WTC11 (cell line): ENCODE results near the gene NFATC2IP. TPM values are rescaled to one million over a fixed set of nuclear protein-coding genes. Genes with fewer than 3 reads are reported as not detected.

Experiments used
- ATAC-seq: fragments of 200-7000 bp; cut with Tn5 transposase; 2 replicates; pipeline ENCODE4 v1.10.0; 2021; ENCODE audit warnings: mild to moderate bottlenecking, moderate library complexity
- CTCF ChIA-PET: fragments of 300-600 bp; sonication (Branson Sonifier 250); formaldehyde crosslinking; loops from one replicate; lab custom pipeline; 2021; ENCODE audit warnings: antibody characterized with exemption; lab: Charles Lee
- POLR2A ChIA-PET: fragments of 350-600 bp; sonication (Branson Sonifier 250); formaldehyde crosslinking; loops from one replicate; lab custom pipeline; 2021; ENCODE audit warnings: antibody characterized with exemption; lab: Charles Lee
- DNase-seq: peaks from one replicate; pipeline ENCODE4 v3.0.0; 2021; ENCODE audit warnings: low spot score
- H3K27ac Mint-ChIP-seq: 2 replicates; pipeline ENCODE4 v1.8.0; 2021; ENCODE audit warnings: mixed read lengths
- H3K27me3 Mint-ChIP-seq: 2 replicates; pipeline ENCODE4 v1.8.0; 2021; ENCODE audit warnings: low read depth, mild to moderate bottlenecking, moderate library complexity, mixed read lengths
- H3K36me3 Mint-ChIP-seq: 2 replicates; pipeline ENCODE4 v1.8.0; 2021; ENCODE audit warnings: mixed read lengths
- H3K4me1 Mint-ChIP-seq: 2 replicates; pipeline ENCODE4 v1.8.0; 2022; ENCODE audit warnings: mixed read lengths
- H3K4me3 Mint-ChIP-seq: 2 replicates; pipeline ENCODE4 v1.8.0; 2021; ENCODE audit warnings: mild to moderate bottlenecking, moderate library complexity, mixed read lengths
- H3K9me3 Mint-ChIP-seq: 2 replicates; pipeline ENCODE4 v1.8.0; 2021; ENCODE audit warnings: mixed read lengths
- ARID4B ChIP-seq: sonication (generic); formaldehyde crosslinking; IDR thresholded peaks from 2 replicates; pipeline ENCODE4 v1.8.0; 2023; ENCODE audit warnings: missing genetic modification reagents, mild to moderate bottlenecking, borderline replicate concordance
- CBFB ChIP-seq: sonication (generic); formaldehyde crosslinking; IDR thresholded peaks from 2 replicates; pipeline ENCODE4 v1.8.1; 2022; ENCODE audit warnings: mild to moderate bottlenecking, low read depth, missing genetic modification reagents
- CTCF ChIP-seq: fragments of 200-600 bp; IDR thresholded peaks from 2 replicates; pipeline ENCODE4 v1.8.0; 2022; ENCODE audit warnings: antibody characterized with exemption
- E2F5 ChIP-seq: sonication (generic); formaldehyde crosslinking; IDR thresholded peaks from 2 replicates; pipeline ENCODE4 v1.8.1; 2022; ENCODE audit warnings: mild to moderate bottlenecking, moderate library complexity, missing genetic modification reagents
- NFATC4 ChIP-seq: fragments of 250-450 bp; sonication (Bioruptor Pico); IDR thresholded peaks from 2 replicates; pipeline ENCODE4 v1.9.0; 2021; ENCODE audit warnings: mild to moderate bottlenecking
- NFYB ChIP-seq: sonication (generic); formaldehyde crosslinking; conservative IDR thresholded peaks from 2 replicates; pipeline ENCODE4 v1.8.0; 2022; ENCODE audit warnings: low read depth, missing genetic modification reagents
- NR2C2 ChIP-seq: sonication (generic); formaldehyde crosslinking; IDR thresholded peaks from 2 replicates; pipeline ENCODE4 v1.8.0; 2022; ENCODE audit warnings: mild to moderate bottlenecking, missing genetic modification reagents
- NR3C1 ChIP-seq: sonication (generic); formaldehyde crosslinking; conservative IDR thresholded peaks from 2 replicates; pipeline ENCODE4 v1.8.1; 2023; ENCODE audit warnings: low read depth, mild to moderate bottlenecking, missing genetic modification reagents
- RELA ChIP-seq: sonication (generic); formaldehyde crosslinking; IDR thresholded peaks from 2 replicates; pipeline ENCODE4 v1.8.1; 2022; ENCODE audit warnings: missing genetic modification reagents, mild to moderate bottlenecking, borderline replicate concordance
- SMAD3 ChIP-seq: sonication (generic); formaldehyde crosslinking; IDR thresholded peaks from 2 replicates; pipeline ENCODE4 v1.8.0; 2022; ENCODE audit warnings: missing genetic modification reagents, mild to moderate bottlenecking, borderline replicate concordance
- ZMAT4 ChIP-seq: fragments of 250-450 bp; sonication (Bioruptor Pico); IDR thresholded peaks from 2 replicates; pipeline ENCODE4 v1.9.0; 2021; ENCODE audit warnings: mild to moderate bottlenecking
- ZNF138 ChIP-seq: sonication (generic); formaldehyde crosslinking; conservative IDR thresholded peaks from 2 replicates; pipeline ENCODE4 v1.8.1; 2022; ENCODE audit warnings: mild to moderate bottlenecking, moderate library complexity, missing genetic modification reagents
- ZNF263 ChIP-seq: sonication (generic); formaldehyde crosslinking; IDR thresholded peaks from 2 replicates; pipeline ENCODE4 v1.8.1; 2022; ENCODE audit warnings: low read depth, mild to moderate bottlenecking, moderate library complexity, missing genetic modification reagents
- ZNF416 ChIP-seq: fragments of 250-450 bp; sonication (Bioruptor Pico); IDR thresholded peaks from 2 replicates; pipeline ENCODE4 v1.9.0; 2021; ENCODE audit warnings: mild to moderate bottlenecking, inconsistent platforms
- ZNF423 ChIP-seq: fragments of 250-450 bp; sonication (Bioruptor Pico); IDR thresholded peaks from 2 replicates; pipeline ENCODE4 v2.1.2; 2022; ENCODE audit warnings: mild to moderate bottlenecking, moderate library complexity
- total RNA-seq: library from RNA; stranded (reverse); gene quantifications from 3 replicates; pipeline ENCODE4 v1.2.3, GENCODE V29; 2021
- TF ChIP-seq, protein P1 (sequence below): sonication (generic); formaldehyde crosslinking; IDR thresholded peaks from 2 replicates; pipeline ENCODE4 v1.8.1; 2023; ENCODE audit warnings: mild to moderate bottlenecking, missing genetic modification reagents, moderate library complexity
- TF ChIP-seq, protein P2 (sequence below): sonication (generic); formaldehyde crosslinking; IDR thresholded peaks from 2 replicates; pipeline ENCODE4 v1.8.0; 2022; ENCODE audit warnings: mild to moderate bottlenecking, missing genetic modification reagents
- TF ChIP-seq, protein P3 (sequence below): sonication (generic); formaldehyde crosslinking; IDR thresholded peaks from 2 replicates; pipeline ENCODE4 v1.8.0; 2023; ENCODE audit warnings: mild to moderate bottlenecking, missing genetic modification reagents
- TF ChIP-seq, protein P4 (sequence below): sonication (generic); formaldehyde crosslinking; IDR thresholded peaks from 2 replicates; pipeline ENCODE4 v1.8.0; 2022; ENCODE audit warnings: mild to moderate bottlenecking, missing genetic modification reagents

The NFATC2IP gene
- total RNA-seq, 1 experiment from 2014 or later, result 66.6 TPM

GRCh38 chr16:28998837-28999236 lies 48.1 kb downstream of the NFATC2IP start (continued):
- TF ChIP-seq NFATC4 (CRISPR knock-in tag) (no peak), ZNF138 (no peak)

DNA sequence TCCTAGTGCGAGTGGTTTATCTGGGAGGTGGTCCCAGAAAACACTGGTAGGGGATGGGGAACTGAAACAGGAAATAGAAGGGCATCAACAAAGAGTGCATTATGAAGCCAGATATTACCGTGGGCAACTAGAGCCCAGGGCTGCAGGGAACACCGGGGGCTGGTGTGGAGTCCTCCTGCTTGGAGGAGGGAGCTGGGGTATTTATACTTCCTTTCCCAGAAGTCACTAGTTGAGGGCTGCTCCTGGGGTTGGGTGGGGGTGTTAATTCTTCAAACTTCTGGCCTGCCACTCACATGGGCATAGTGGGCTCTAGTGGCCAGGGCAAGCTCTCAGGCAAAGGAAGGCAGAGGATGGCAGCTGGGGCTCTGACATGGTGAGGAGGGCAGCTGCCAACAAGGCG lies 48.8 kb downstream of the NFATC2IP start:
- peaks cover 12% of the 10 kb centered on the region; the same call in 1 of the 2 replicates for H3K27me3 Mint-ChIP-seq
- H3K4me1 Mint-ChIP-seq, result no peaks in the 10 kb centered on the region
- CTCF ChIA-PET, result interaction anchor here (0.6 to 1.8 kb wide), 3 partner anchors 12 to 33 kb away, joined by 3 to 8 read pairs (median 3); no protein-coding TSS in a partner anchor
- TF ChIP-seq ZNF138, result no peak
- no peak for TF ChIP-seq ZMAT4 (CRISPR knock-in tag)
- TF ChIP-seq ZNF423, result no peak
- TF ChIP-seq, protein P1, sequence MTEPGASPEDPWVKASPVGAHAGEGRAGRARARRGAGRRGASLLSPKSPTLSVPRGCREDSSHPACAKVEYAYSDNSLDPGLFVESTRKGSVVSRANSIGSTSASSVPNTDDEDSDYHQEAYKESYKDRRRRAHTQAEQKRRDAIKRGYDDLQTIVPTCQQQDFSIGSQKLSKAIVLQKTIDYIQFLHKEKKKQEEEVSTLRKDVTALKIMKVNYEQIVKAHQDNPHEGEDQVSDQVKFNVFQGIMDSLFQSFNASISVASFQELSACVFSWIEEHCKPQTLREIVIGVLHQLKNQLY (CRISPR knock-in tag), result no peak
- TF ChIP-seq SMAD3, result no peak
- no peak for TF ChIP-seq ZNF416 (CRISPR knock-in tag)
- TF ChIP-seq, protein P2, sequence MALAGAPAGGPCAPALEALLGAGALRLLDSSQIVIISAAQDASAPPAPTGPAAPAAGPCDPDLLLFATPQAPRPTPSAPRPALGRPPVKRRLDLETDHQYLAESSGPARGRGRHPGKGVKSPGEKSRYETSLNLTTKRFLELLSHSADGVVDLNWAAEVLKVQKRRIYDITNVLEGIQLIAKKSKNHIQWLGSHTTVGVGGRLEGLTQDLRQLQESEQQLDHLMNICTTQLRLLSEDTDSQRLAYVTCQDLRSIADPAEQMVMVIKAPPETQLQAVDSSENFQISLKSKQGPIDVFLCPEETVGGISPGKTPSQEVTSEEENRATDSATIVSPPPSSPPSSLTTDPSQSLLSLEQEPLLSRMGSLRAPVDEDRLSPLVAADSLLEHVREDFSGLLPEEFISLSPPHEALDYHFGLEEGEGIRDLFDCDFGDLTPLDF, result no peak
- TF ChIP-seq, protein P3, sequence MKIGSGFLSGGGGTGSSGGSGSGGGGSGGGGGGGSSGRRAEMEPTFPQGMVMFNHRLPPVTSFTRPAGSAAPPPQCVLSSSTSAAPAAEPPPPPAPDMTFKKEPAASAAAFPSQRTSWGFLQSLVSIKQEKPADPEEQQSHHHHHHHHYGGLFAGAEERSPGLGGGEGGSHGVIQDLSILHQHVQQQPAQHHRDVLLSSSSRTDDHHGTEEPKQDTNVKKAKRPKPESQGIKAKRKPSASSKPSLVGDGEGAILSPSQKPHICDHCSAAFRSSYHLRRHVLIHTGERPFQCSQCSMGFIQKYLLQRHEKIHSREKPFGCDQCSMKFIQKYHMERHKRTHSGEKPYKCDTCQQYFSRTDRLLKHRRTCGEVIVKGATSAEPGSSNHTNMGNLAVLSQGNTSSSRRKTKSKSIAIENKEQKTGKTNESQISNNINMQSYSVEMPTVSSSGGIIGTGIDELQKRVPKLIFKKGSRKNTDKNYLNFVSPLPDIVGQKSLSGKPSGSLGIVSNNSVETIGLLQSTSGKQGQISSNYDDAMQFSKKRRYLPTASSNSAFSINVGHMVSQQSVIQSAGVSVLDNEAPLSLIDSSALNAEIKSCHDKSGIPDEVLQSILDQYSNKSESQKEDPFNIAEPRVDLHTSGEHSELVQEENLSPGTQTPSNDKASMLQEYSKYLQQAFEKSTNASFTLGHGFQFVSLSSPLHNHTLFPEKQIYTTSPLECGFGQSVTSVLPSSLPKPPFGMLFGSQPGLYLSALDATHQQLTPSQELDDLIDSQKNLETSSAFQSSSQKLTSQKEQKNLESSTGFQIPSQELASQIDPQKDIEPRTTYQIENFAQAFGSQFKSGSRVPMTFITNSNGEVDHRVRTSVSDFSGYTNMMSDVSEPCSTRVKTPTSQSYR (CRISPR knock-in tag), result no peak
- TF ChIP-seq NR2C2 (CRISPR knock-in tag), result no peak
- no peak for TF ChIP-seq CTCF
- TF ChIP-seq, protein P4, sequence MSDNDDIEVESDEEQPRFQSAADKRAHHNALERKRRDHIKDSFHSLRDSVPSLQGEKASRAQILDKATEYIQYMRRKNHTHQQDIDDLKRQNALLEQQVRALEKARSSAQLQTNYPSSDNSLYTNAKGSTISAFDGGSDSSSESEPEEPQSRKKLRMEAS (CRISPR knock-in tag), result no peak
- no peak for TF ChIP-seq E2F5 (CRISPR knock-in tag)
- no peak for TF ChIP-seq RELA
- no peak for TF ChIP-seq NR3C1 (CRISPR knock-in tag)
- no peak for TF ChIP-seq ZNF263 (CRISPR knock-in tag)
- no peak for TF ChIP-seq CBFB (CRISPR knock-in tag)
- TF ChIP-seq ARID4B (CRISPR knock-in tag), result no peak
- TF ChIP-seq NFYB (CRISPR knock-in tag), result no peak
- TF ChIP-seq, all 79 proteins: peak for 0
- ATAC-seq, result no peak
- POLR2A ChIA-PET, result no interaction called here
- H3K9me3 Mint-ChIP-seq, result no peaks in the 10 kb centered on the region
- DNase-seq, result no peak
- H3K27ac Mint-ChIP-seq, result no peak overlapping the region
- H3K4me3 Mint-ChIP-seq, result no peak overlapping the region
- H3K36me3 Mint-ChIP-seq, result no peaks in the 10 kb centered on the region
